Measurements from ENCODE around the gene KLF11.

- TF ChIP-seq CTCF (IDR thresholded peaks at IDR 0.05; ENCODE audit: insufficient read depth, low read length) (no peak), REST (IDR thresholded peaks at IDR 0.05; ENCODE audit: insufficient replicate concordance, low read depth) (no peak), POLR2AphosphoS5 (IDR thresholded peaks at IDR 0.05; ENCODE audit: low read depth) (no peak), SPI1 (IDR thresholded peaks at IDR 0.05; ENCODE audit: borderline replicate concordance, low read depth) (0 out of 2 replicates have a peak, but pooled peaks have one; percentile 27), GABPA (IDR thresholded peaks at IDR 0.05; ENCODE audit: low read depth) (no peak)
Measured at GRCh38 chr2:10091182-10091888, 48.0 kb downstream of the KLF11 start.
